Stimulated activated CD8-positive, alpha-beta memory T cell treated with anti-CD3 and anti-CD28 coated beads, Interleukin-4, amount 100 ng/mL, for 24 hours (primary cell): ENCODE results near the gene CADM1.

Experiments
- DNase-seq: peaks from one replicate; pipeline ENCODE4 v3.0.0-alpha.2; 2020; ENCODE audit warnings: low read depth

CADM1 gene

DNA sequence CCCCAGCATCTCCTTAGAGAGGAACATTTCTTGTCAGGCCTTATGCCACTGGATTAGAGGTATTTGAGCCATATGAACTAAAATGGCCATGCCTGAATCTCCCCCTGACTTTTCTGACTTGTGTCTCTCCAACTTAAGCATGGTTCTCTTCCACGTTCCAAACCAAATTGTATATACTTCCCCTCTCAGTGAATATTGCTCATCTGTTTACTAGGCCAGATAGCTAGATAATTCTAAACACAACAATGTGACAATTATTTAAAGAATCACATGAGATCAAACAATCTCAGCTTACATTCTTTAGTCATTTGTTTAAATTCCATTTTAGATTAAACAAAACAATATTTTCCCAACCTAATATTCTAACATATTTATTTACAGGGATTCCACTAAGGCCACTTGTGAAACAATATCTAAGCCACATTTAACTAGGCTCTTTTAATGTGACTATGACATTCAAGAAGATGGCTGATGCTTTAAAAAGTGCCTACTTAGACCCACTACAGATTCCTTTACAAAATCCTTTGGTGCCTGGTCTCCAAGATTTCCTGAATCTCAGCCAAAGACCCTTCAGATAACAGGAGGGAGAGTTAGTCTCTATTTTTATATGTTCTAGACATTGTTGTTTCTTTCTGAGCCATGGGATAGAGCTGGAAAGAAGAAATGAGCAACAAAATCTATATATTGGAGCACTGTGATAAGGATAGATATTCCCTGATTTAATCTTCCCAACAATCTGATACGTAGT lies 105.7 kb downstream of the CADM1 start:
- DNase-seq = no peak

DNA sequence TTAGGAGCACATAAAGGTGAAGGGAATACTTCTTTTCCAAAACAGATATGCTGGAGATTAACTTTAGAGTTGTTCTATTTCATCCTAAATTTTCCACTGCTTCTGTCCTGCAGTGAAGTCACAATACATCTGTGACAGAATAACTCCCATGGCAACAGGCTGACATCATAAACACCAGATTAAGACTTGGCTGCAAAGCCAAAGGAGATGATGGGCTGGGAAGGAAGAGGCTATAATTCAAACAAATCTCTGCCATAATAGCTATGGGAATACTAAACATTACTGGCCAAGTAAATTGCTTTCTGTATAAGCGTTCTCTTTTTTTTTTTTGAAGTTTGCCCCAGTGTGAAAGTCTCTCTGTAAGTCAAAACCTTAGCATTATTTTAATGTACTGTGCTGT lies 107.7 kb downstream of the CADM1 start:
- DNase-seq = no peak

DNA sequence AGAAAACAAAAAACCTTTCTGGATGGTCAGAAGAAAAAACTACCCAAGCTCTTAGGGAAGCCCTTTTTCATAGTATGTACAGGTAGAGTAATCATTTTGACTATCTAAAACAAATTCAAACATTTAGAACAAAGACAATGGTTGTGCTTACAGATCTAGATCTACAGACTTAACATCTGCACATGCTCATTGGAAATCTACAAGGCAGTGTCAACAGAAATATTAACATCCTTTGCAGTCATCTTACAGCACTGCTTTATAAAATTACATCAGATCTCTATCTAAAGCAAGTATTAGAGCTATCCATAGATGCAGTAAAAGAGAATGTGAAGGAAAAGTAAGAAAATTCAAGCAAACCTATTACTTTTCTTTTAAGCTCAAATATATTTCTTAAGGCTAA lies 110.3 kb downstream of the CADM1 start:
- DNase-seq = no peak

DNA sequence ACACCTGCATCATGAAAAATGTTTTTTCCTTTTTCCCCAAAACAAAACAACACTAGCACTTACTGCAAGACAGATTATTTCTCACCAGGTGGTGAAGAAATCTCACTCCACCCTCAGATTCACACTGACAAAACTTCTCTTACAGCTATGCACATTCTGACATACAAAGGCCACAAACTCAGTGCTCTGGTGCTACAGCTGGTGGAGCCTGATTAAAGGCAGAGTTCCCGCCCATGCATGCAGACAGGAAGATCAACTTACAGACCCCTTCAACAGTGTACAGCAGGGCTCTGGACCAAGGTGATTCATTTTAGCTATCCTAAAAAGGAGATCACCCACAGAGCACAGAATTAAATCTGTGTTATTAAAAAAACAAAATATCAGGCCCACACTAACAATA lies 112.6 kb downstream of the CADM1 start:
- DNase-seq = no peak

DNA sequence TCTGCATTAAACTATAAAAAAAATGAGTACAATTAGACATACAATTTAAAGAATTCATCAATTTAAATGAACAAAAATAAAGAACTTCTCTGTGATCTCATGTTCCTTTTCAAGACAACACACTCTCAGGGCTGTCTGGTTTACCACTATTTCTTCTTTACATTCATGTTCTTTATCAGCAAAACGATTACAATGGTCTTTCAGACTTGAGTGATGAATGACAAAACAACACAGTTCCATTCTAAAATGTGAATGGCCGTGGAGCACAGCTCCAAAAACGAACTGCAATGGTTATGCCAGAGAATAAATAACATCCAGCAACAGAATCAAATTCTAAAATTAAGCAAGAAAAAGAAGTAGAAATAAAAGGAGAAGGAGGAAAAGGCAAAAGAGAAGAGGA lies 113.1 kb downstream of the CADM1 start:
- DNase-seq = no peak

DNA sequence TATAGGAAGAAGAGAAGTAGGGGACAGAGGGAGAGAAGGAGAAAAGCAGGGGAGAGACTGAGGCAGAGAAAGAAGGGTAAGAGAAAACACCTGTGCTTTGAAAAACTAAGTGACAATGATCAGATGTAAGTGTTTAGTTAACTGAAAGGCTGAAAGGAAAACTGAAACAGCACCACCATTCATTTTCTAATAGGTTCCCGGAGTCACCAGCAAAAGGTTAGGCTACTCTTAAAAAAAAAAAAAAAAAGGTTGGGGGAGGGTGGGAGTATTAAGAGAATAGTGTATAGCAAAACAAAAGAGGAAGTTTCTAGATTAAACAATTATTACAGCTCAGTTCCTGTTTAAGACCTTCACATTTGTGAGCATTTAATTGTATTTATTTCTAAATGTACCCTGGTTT lies 113.8 kb downstream of the CADM1 start:
- no peak for DNase-seq

DNA sequence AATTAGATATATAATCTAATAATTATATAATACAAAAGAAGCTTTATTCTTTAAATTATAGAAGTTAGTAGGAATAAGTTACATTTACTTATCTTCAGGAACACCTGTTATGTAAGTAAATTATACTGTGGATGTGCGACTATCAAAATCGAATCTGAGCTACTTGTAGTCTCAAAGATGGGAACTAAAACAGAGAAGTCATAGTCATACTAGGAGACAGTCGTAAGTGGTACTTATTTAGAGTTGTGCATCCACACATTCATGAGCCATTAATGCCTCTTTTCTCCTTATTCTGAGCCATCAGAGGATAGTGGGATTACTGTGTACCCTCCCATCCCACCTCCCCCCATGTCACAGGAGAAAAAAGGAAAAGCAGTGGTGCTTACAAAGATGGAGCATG lies 114.4 kb downstream of the CADM1 start:
- no peak for DNase-seq

DNA sequence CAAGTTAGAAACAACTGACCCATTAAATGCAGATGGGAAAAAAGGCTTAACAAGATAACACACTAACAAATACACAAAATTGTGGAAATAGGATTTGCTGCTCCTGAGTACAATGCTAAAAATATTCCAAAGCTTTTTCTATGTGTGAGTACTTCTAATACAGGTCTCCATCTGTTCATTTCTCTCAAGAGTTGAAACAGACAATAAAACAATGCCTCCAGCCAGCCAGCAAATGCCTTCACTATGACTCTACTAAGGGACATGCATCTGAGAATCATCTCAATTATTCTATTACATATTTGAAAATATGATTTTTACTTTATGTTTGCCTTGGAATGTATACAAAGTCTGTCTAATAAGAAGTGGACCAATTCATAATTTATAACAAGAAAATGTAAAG lies 119.0 kb downstream of the CADM1 start:
- DNase-seq = no peak

DNA sequence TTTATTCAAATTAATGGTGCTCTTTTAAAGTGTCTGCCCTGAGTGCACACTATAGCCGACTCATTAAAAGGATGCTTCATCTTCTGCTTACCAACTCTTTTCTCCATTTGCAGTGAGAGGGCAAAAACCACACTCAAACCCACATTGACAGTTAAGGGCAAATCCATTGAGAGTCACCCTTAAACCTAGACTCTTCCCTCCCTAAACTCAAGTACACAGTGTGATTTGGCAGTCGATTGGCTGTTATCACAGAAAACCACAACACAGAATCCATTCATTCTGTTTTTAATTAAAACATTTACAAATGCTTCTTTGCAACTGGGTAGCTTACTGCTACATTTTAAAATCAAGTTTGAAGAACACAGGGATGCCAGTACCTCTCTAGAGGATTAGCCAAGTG lies 120.0 kb downstream of the CADM1 start:
- DNase-seq = no peak

DNA sequence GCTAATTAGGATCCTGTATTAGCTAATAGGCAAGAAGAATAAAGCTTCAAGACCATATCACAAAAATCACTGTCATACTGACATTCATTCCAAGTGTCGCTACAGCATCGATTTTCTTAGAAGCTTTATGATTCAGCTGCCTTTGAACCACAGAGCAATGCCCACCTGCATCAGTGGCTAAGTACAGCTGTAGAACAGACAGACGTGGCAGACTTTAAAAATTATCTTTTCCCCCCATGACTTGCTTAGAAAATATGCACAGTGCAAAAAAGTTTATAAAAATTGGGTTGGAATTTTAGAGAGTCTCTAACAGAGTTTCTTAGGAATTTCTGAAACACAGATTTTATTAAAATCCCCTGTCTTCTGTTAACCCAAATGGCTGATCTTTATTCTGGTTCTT lies 120.8 kb downstream of the CADM1 start:
- DNase-seq = no peak

DNA sequence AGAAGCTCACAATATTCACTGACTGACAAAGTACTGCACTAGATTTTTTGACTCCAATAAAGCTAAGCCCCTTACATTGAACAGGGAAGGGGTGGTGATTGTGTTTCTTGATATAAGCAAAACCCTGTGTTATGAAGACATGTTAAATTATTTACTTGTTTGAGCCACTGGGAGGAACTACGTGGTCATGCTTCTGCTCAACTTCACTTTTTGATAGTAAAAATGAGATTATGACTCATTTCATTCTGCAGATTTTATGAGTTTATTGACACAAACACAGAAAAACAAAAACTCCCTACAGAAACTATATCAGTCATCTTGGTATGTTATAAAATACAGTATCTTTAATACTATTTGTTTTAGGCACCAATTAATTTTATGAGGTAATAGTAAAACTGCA lies 124.7 kb downstream of the CADM1 start:
- no peak for DNase-seq

DNA sequence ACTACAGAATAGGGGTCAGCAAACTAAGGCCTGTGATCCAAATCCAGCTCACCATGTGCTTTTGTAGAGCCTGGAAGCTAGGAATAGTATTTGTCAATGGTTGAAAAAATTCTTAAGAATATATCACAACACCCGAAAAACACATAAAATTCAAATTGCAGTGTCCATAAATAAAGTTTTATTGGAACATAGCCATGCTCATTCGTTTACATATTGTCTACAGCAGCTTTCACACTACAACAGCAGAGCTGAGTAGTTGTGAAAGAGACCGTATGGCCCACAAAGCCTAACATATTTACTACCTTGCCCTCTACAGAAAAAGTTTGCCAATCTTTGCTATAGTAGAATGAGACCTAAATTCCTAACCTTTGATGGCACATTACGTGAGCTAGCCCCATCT lies 125.7 kb downstream of the CADM1 start:
- DNase-seq = no peak

DNA sequence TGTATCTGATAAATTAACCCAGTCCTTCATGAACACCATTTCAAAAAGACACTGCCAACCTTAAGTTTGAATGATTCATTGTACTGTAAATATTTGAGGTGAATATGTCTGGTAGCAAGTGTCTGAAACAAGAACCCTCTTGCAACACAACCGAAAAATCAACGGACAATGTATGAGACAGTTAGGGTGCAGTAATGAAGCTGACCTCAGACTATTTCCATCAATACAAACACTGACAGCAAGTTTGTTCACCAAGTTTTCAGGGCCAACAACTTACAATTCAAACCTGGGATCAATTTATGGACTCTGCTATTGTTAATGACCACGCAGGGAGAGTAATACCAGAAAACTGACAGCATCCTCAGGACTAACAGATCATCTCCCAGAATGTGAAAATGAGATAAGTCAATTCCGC lies 126.3 kb downstream of the CADM1 start:
- DNase-seq = no peak

DNA sequence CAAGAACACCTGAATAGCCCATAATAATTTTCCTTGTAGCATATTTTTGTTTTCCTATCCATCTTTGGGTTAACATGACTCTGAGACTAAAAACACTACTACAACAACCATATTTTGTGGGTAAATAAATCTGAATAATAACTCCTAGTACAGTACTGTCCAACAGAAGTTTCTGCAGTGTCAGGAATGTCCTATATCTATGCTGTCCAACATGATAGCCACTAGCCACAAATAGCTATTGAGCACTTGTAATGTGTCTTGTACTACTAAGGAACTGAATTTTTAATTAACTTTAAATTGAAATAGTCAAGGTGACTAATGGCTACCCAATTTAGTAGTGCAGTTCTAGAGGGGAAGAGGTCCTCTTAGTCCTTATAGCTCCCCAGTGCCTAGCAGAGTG lies 135.6 kb downstream of the CADM1 start:
- DNase-seq = no peak

DNA sequence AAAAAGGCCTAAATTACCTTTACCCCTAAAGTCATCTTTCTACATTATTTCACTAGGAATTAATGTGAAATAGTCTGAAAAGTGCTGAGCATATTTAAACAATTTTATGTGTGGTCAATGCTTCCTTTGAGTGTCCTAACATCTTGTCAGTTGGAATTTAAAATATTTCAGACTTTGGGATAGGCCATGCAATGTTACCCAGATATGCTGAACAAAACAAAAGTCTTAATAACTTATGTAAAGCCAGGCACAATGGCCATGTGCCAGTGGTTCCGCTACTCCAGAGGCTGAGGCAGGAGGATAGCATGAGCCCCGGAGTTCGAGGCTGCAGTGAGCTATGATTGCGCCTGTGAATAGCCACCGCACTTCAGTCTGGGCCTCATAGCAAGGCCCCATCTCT lies 137.4 kb downstream of the CADM1 start:
- no peak for DNase-seq

DNA sequence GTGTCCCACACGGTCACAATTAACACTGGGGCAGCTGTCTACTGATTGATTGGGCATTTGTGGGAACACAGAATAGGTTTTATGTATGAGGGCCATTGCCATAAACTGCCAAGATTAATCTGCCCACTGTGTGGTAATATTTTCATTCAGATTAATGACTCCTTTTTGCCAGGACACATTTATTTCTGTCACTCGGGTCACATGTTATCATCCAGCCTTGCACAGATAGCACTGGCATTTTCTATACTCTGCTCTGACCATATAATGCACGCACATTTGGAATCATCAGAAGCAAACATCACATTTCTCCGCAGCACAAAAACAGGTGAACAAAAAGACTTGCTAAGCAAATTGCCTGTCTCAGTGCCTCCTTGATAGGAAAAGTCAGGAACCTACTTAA lies 138.3 kb downstream of the CADM1 start:
- DNase-seq = no peak

DNA sequence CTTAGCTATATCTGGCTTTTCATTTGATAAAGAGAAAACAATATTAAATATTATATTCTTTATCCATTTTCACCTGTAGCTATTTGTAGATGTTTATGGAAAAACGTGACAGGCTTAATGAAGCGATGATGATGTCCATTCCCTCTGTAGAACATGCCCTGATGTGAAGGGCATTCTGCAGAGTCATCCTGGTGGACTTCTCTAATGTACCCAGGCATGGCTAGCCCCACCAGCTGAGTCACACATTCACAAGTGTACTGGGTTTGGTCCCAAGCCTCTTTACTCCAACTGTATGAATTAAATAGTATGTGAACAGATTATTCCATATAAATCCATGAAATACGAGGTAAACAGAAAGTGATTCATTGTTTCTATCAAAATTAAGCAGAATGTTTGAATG lies 139.3 kb downstream of the CADM1 start:
- no peak for DNase-seq

DNA sequence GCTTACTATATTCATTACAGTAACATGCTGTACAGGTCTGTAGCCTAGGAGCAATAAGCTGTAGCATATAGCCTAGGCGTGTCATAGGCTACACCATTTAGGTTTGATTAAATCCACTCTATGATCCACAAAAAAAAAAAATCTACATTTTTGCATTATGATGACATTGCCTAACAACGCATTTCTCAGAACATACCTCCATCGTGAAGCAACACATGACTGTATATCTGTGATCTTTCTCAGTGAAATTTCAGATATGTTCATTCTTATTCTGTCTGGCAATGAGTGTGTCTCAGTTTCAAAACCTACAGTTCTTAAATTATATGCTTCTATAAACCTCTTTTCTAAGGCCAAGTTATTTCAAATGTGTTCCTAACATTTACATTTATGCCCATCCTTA lies 140.3 kb downstream of the CADM1 start:
- DNase-seq = no peak

DNA sequence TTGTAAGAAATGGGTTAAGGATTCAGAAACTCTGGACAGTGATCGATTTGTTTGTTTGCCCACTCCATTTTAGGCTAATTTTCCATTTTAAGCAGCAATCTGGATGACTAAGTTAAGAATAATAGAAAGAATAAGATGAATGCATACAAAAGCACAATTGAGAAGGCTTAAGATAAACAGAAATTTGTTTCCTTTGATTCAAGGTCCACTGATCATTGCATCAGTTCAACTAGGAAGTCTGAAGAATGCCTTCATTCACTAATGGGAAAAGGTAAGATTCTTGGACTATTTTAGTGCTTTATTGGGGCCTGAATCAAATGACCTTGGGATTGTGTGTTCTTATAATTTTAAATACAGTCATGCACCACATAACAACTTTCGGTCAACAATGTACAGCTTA lies 140.8 kb downstream of the CADM1 start:
- no peak for DNase-seq

DNA sequence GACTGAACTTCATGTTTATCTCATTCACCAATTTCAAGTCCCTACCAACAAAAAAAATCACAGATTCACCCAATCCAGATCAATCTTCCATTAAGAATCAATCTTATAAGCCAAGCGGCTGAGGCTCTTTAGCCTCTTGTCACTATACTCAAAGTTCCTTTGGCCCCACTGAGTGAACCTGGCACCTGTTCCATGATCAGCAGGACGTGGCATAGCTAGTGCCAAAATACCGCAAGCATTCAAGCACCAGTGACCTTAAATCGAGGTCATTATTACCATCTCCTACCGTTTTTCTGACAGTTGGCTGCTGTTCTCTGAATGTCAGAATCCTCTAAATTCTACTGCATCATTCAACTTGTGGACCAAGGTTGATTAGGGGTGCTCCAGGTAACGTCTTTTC lies 141.2 kb downstream of the CADM1 start:
- DNase-seq = no peak

DNA sequence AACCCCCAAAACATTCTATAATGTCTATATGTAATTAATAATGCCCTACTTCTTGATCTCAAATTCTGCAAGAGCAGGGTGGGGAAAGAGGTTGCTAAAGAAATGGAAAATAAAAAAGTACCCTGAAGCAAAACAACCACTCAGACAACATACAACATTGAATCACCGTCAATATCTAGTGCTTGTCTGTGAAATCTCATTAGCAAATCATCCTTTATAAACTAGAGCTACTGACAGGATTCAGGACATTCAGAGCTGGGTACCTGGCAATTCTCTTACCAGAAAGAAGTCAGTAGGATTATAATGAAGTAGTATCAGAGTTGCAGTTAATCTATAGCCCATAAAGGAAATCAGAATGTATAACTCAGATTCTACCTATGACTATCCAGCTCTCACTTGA lies 143.2 kb downstream of the CADM1 start:
- no peak for DNase-seq

DNA sequence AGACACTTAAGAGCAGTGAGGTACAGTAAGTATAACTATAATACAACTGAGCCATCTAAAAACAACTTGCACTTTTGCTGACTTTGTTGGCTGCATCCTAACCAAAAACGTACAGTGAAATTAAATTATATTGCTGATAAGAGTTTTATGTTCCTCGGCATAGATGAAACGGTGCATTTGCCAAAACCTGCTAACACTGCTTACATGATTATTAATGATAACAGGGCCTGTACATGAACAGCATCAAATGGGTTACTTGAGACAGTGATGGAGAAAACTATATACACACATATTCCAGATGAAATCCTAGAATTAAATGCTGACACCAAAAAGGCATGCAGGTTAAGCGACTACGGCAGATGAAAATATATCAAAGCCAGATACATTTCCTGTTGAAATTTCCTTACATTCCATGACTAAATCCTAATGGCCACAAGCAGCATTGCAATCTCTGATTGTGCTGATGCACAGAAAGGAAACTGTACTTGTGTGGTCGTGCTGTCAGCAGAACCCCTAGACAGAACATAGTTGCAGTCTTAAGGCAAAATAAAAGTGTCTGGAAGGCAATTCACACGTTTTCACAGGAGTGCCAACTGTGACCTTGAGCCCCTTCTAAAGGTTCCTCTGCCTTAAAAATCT lies 143.9 kb downstream of the CADM1 start:
- DNase-seq = no peak

DNA sequence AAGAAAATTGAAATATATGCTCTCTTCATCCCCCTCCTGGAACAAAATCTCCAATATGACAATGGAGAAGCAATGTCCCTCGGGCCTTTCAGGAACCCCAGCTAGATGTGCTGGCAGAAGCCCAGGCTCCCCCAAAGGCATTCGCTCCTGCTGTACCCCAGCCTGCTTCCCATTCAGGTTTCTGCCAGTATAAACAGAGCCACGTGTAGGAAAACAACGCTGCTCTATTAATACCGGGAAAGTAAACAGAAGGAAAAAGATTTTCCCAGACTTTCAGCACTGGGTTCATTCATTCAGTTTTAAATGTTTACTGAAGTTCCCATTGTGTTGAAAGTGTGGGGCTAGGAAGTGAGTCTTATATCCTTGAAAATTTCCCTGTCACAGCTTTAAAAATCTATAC lies 147.1 kb downstream of the CADM1 start:
- DNase-seq = no peak

DNA sequence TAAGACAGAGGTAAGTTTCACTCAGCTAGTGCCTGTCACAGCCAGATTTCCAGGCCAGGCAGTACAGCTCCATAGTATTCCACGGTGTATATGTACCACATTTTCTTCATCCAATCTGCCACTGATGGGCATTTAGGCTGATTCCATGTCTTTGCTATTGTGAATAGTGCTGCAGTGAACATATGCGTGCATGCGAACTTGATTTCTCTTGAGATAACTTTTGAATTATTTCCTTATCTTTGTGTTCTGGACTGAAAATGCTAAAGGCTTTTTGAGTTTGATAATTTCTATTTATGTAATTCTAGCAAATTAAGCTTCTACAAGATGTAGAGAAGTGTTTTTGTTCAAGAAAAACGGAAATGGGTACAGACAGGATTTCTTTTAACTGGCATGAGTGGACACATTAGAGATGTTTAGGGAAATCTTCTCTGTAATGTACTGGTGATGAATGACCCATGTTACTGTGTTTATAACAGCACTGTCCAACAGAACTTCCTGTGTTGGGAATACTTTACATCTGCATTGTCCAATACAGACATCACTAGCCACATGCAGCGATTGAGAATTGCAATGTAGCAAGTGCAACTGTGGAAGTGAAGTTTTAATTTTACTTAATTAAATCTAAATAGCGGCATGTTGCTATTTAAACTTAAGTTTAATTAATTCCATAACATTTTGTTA lies 151.3 kb downstream of the CADM1 start:
- no peak for DNase-seq
